B cell (primary cell): ENCODE results near the gene PHACTR3. TPM values are rescaled to one million over a fixed set of nuclear protein-coding genes. Genes with fewer than 3 reads are reported as not detected.

Source experiments
- ATAC-seq: fragments of 200-7000 bp; cut with Tn5 transposase; one replicate; pipeline ENCODE4 v1.10.0; 2021; ENCODE audit warnings: low read depth, mild to moderate bottlenecking, moderate number of reproducible peaks, moderate library complexity
- CTCF ChIA-PET: fragments of 350-600 bp; sonication (Branson Sonifier 250); formaldehyde crosslinking; loops from one replicate; lab custom pipeline; 2021; ENCODE audit warnings: antibody characterized with exemption, inconsistent platforms; lab: Charles Lee
- POLR2A ChIA-PET: fragments of 350-600 bp; sonication (Branson Sonifier 250); formaldehyde crosslinking; loops from one replicate; lab custom pipeline; 2021; ENCODE audit warnings: antibody characterized with exemption; lab: Charles Lee
- DNase-seq: peaks from one replicate; pipeline ENCODE4 v3.0.0; 2013
- H2AFZ ChIP-seq: 2 replicates; pipeline ENCODE4 v1.6.1; 2012; ENCODE audit warnings: mild to moderate bottlenecking, low read depth, low read length; ENCODE audit not compliant: insufficient read depth, poor library complexity, severe bottlenecking
- H3K27ac ChIP-seq, 2 donors: 1 replicate in 1 of 2; 2 replicates in 1 of 2; pipeline ENCODE4 v1.5.1; 2012 to 2013; ENCODE audit warnings: low read length in 2 of 2, mild to moderate bottlenecking in 2 of 2, moderate library complexity in 1 of 2
- H3K27me3 ChIP-seq, 4 experiments: fragments of 200-600 bp in 1 of 4; sonication (generic) in 1 of 4; replicated peaks in 1 of 4; 1 replicate in 2 of 4; 2 replicates in 2 of 4; pipeline versions ENCODE4 v1.6.1 to v1.7.0; 2013 to 2016; ENCODE audit warnings: low read length in 3 of 4, mild to moderate bottlenecking in 2 of 4, mixed read lengths in 1 of 4, moderate library complexity in 1 of 4; ENCODE audit not compliant: insufficient read depth in 4 of 4, control insufficient read depth in 3 of 4; ENCODE audit errors: control extremely low read depth in 1 of 4
- H3K36me3 ChIP-seq, 2 experiments: replicated peaks in 1 of 2; 1 replicate in 1 of 2; 2 replicates in 1 of 2; pipeline versions ENCODE4 v1.6.1 to v1.7.1; 2013; ENCODE audit warnings: low read length in 1 of 2; ENCODE audit not compliant: insufficient read depth in 2 of 2, control insufficient read depth in 1 of 2; ENCODE audit errors: control extremely low read depth in 1 of 2, extremely low read depth in 1 of 2
- H3K4me1 ChIP-seq, 2 donors: fragments of 200-600 bp in 1 of 2; sonication (generic) in 1 of 2; 1 replicate in 1 of 2; 2 replicates in 1 of 2; pipeline versions ENCODE4 v1.5.1 to v1.6.1; 2013 to 2017; ENCODE audit warnings: low read length in 2 of 2; ENCODE audit not compliant: control insufficient read depth in 2 of 2, insufficient read depth in 2 of 2
- H3K4me2 ChIP-seq: replicated peaks from 2 replicates; pipeline ENCODE3; 2012; ENCODE audit warnings: mild to moderate bottlenecking, low read depth, low read length; ENCODE audit not compliant: poor library complexity, severe bottlenecking
- H3K4me3 ChIP-seq, 5 experiments: fragments of 200-600 bp in 1 of 5; sonication (generic) in 1 of 5; 1 replicate in 3 of 5; 2 replicates in 2 of 5; pipeline versions ENCODE4 v1.5.1 to v1.7.0; 2011 to 2016; ENCODE audit warnings: low read length in 4 of 5, mild to moderate bottlenecking in 4 of 5, low read depth in 2 of 5, control low read depth in 1 of 5, moderate library complexity in 1 of 5; ENCODE audit not compliant: insufficient read depth in 1 of 5; ENCODE audit errors: control extremely low read depth in 1 of 5, extremely low read depth in 1 of 5
- H3K79me2 ChIP-seq: fragments of 200-600 bp; sonication (generic); one replicate; pipeline ENCODE4 v1.6.0; 2016; ENCODE audit warnings: low read length; ENCODE audit not compliant: control insufficient read depth, insufficient read depth
- H3K9ac ChIP-seq: fragments of 200-600 bp; sonication (generic); 2 replicates; pipeline ENCODE4 v1.6.1; 2017; ENCODE audit warnings: mild to moderate bottlenecking, low read length, moderate library complexity
- H3K9me3 ChIP-seq, 3 donors: one replicate each; pipeline versions ENCODE4 v1.6.1 to v1.7.1; 2013; ENCODE audit warnings: low read length in 2 of 3; ENCODE audit not compliant: control insufficient read depth in 2 of 3, insufficient read depth in 1 of 3; ENCODE audit errors: control extremely low read depth in 1 of 3
- H4K20me1 ChIP-seq: 2 replicates; pipeline ENCODE4 v1.6.0; 2012; ENCODE audit warnings: mild to moderate bottlenecking, low read length; ENCODE audit not compliant: insufficient read depth, control insufficient read depth, poor library complexity, severe bottlenecking
- H3K27ac Mint-ChIP-seq: one replicate; pipeline ENCODE4 v1.8.0; 2021; ENCODE audit warnings: mixed read lengths
- H3K27me3 Mint-ChIP-seq: one replicate; pipeline ENCODE4 v1.8.0; 2021; ENCODE audit warnings: mixed read lengths
- H3K4me1 Mint-ChIP-seq: one replicate; pipeline ENCODE4 v1.8.0; 2021; ENCODE audit warnings: mixed read lengths
- H3K4me3 Mint-ChIP-seq: one replicate; pipeline ENCODE4 v1.8.0; 2021; ENCODE audit warnings: mixed read lengths
- H3K9me3 Mint-ChIP-seq: one replicate; pipeline ENCODE4 v1.8.0; 2022; ENCODE audit warnings: mixed read lengths; ENCODE audit not compliant: insufficient read depth
- EZH2 ChIP-seq: IDR thresholded peaks from 2 replicates; pipeline ENCODE4 v1.6.1; 2012; ENCODE audit warnings: borderline replicate concordance, low read depth, mild to moderate bottlenecking, moderate library complexity, low read length; ENCODE audit not compliant: insufficient read depth, poor library complexity, severe bottlenecking
- whole genome bisulfite sequencing: methylation state at CpG from one replicate; pipeline ENCODE4 v1.1.5; 2013; ENCODE audit warnings: missing lambda C conversion rate; ENCODE audit not compliant: insufficient coverage; 5-methylcytosine and 5-hydroxymethylcytosine counted together
- intact Hi-C: fragments of 100-400 bp; cut with micrococcal nuclease; formaldehyde crosslinking; loops from one replicate; pipeline ENCODE4 v1.10.0; 2022
- polyA plus RNA-seq: library from polyadenylated mRNA; depleted of rRNA; stranded (reverse); fragments of >200 nt; gene quantifications from 2 replicates; pipeline ENCODE4 v1.2.3, GENCODE V29; 2012
- total RNA-seq, 2 donors: library from RNA; stranded (reverse); fragments of 120-200 nt in 1 of 2; gene quantifications; 1 replicate in 1 of 2; 2 replicates in 1 of 2; pipeline versions ENCODE4 v1.2.3 to v1.2.4, GENCODE V29; 2013 to 2022
- TF ChIP-seq, protein P1 (sequence below): fragments of 200-600 bp; IDR thresholded peaks from one replicate; pipeline ENCODE4 v1.8.0; 2022; ENCODE audit warnings: antibody characterized with exemption, mild to moderate bottlenecking

The PHACTR3 gene
- total and polyA plus RNA-seq, 2 donors (not counting 1 experiment from before 2014, with no cell fraction given), result not detected

DNA sequence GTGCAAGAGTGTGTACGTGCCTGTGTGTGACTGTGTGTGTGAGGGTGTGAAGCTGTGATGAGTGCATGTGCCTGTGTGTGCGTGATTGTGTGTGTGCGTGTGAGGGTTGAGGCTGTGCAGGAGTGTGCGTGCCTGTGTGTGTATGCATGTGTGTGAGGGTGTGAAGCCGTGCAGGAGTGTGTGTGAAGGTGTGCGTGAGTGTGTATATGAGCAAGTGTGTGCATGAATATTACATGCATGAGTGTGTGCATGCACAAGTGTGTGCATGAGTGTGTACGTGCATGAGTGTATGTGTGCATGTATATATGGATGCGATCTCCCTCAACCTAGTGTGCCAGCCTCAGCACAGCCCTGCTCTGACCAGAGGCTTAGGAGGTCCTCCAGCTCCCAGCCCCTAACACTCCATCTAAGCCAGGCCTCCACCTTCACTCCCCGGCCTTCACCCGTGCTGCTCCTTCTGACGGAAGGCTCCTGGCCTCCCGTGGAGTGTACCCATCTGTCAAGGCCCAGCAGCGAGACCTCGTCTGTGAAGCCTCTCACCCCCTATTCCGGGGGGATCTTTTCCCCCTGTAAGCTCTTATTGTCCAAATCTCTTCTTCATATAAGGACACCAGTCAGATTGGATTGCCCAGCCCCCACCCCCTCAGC lies 19.9 kb upstream of the PHACTR3 start:
- DNase-seq, result no peak
- H3K4me3 Mint-ChIP-seq, result no peak overlapping the region
- intact Hi-C loops, result no loop called here
- no peaks in the 10 kb centered on the region for H3K9me3 Mint-ChIP-seq
- ATAC-seq, result no peak
- no peaks in the 10 kb centered on the region for H4K20me1 ChIP-seq
- WGBS, result 93% methylated on average over 13 of the region's 15 CpGs
- H3K27ac Mint-ChIP-seq, result no peak overlapping the region
- no peak overlapping the region for H3K4me3 ChIP-seq
- H3K9ac ChIP-seq, result no peak overlapping the region
- POLR2A ChIA-PET, result no interaction called here
- H3K27me3 ChIP-seq, result no peaks in the 10 kb centered on the region
- H3K4me1 Mint-ChIP-seq, result no peaks in the 10 kb centered on the region
- no peaks in the 10 kb centered on the region for H3K36me3 ChIP-seq
- no peaks in the 10 kb centered on the region for H3K4me1 ChIP-seq
- no peak overlapping the region for H2AFZ ChIP-seq
- H3K79me2 ChIP-seq, result no peaks in the 10 kb centered on the region
- peaks cover 0 to 5% (median 0%) of the 10 kb centered on the region in 3 donors for H3K9me3 ChIP-seq
- CTCF ChIA-PET, result interaction anchor here (1.4 to 1.5 kb wide), 2 partner anchors 11 to 13 kb away, joined by 3 to 9 read pairs; no protein-coding TSS in a partner anchor
- no peak overlapping the region for H3K4me2 ChIP-seq
- TF ChIP-seq EZH2, result no peak
- TF ChIP-seq, protein P1, sequence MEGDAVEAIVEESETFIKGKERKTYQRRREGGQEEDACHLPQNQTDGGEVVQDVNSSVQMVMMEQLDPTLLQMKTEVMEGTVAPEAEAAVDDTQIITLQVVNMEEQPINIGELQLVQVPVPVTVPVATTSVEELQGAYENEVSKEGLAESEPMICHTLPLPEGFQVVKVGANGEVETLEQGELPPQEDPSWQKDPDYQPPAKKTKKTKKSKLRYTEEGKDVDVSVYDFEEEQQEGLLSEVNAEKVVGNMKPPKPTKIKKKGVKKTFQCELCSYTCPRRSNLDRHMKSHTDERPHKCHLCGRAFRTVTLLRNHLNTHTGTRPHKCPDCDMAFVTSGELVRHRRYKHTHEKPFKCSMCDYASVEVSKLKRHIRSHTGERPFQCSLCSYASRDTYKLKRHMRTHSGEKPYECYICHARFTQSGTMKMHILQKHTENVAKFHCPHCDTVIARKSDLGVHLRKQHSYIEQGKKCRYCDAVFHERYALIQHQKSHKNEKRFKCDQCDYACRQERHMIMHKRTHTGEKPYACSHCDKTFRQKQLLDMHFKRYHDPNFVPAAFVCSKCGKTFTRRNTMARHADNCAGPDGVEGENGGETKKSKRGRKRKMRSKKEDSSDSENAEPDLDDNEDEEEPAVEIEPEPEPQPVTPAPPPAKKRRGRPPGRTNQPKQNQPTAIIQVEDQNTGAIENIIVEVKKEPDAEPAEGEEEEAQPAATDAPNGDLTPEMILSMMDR, result no peak
- H3K27ac ChIP-seq, result no peak overlapping the region
- peaks cover 8% of the 10 kb centered on the region for H3K27me3 Mint-ChIP-seq

GRCh38 chr20:59585714-59586409 lies 18.5 kb upstream of the PHACTR3 start:
- ChIA-PET POLR2A (no interaction called here), CTCF (interaction anchor here (1.4 to 1.5 kb wide), 2 partner anchors 12 to 15 kb away, joined by 3 to 9 read pairs; no protein-coding TSS in a partner anchor)
- H3K27me3 ChIP-seq, result no peaks in the 10 kb centered on the region
- H3K4me1 ChIP-seq, result no peaks in the 10 kb centered on the region
- 45% methylated on average over 11 of the region's 16 CpGs for WGBS
- no peak for TF ChIP-seq EZH2
- no peaks in the 10 kb centered on the region for H4K20me1 ChIP-seq
- no peaks in the 10 kb centered on the region for H3K36me3 ChIP-seq
- DNase-seq, result no peak
- intact Hi-C loops, result no loop called here
- Mint-ChIP-seq H3K27me3 (peaks cover 4% of the 10 kb centered on the region), H3K4me1 (no peaks in the 10 kb centered on the region), H3K4me3 (no peak overlapping the region), H3K27ac (no peak overlapping the region), H3K9me3 (peaks cover 3% of the 10 kb centered on the region)
- no peak overlapping the region for H3K27ac ChIP-seq
- H3K4me3 ChIP-seq, result no peak overlapping the region
- no peaks in the 10 kb centered on the region for H3K79me2 ChIP-seq
- no peak overlapping the region for H2AFZ ChIP-seq
- no peak overlapping the region for H3K9ac ChIP-seq
- no peak for ATAC-seq
- no peak overlapping the region for H3K4me2 ChIP-seq
- peaks cover 0 to 16% (median 0%) of the 10 kb centered on the region in 3 donors for H3K9me3 ChIP-seq
